Smooth muscle cell (in vitro differentiated cells): ENCODE results near the gene CIAO3. TPM values are rescaled to one million over a fixed set of nuclear protein-coding genes. Genes with fewer than 3 reads are reported as not detected.
"Not testable (repeated sequence)": the region's sequence is repeated elsewhere in the genome, so short reads cannot be mapped to it uniquely, and the experiment has no call there.

Experiments used
- DNase-seq: peaks from one replicate; lab custom pipeline; 2025; ENCODE audit not compliant: unreplicated experiment; lab: John Stamatoyannopoulos, UW
- H2AFZ ChIP-seq: fragments of 200-600 bp; sonication (generic); 2 replicates; pipeline ENCODE4 v1.6.0; 2016; ENCODE audit warnings: antibody characterized with exemption, low read depth, mild to moderate bottlenecking
- H3F3A ChIP-seq: fragments of 200-600 bp; sonication (generic); 2 replicates; pipeline ENCODE4 v1.6.0; 2017; ENCODE audit warnings: antibody characterized with exemption, low read depth
- H3K27ac ChIP-seq: fragments of 200-600 bp; sonication (generic); 2 replicates; pipeline ENCODE4 v1.5.1; 2016; ENCODE audit warnings: low read depth, mild to moderate bottlenecking
- H3K27me3 ChIP-seq: fragments of 200-600 bp; sonication (generic); 2 replicates; pipeline ENCODE4 v1.6.1; 2016; ENCODE audit warnings: low read depth, mild to moderate bottlenecking
- H3K36me3 ChIP-seq: fragments of 200-600 bp; sonication (generic); 2 replicates; pipeline ENCODE4 v1.5.1; 2016; ENCODE audit warnings: low read depth
- H3K4me1 ChIP-seq: fragments of 200-600 bp; sonication (generic); 2 replicates; pipeline ENCODE4 v1.5.1; 2016; ENCODE audit warnings: low read depth
- H3K4me2 ChIP-seq: fragments of 200-600 bp; sonication (generic); 2 replicates; pipeline ENCODE4 v1.6.0; 2016; ENCODE audit warnings: mild to moderate bottlenecking
- H3K4me3 ChIP-seq: fragments of 200-600 bp; sonication (generic); 2 replicates; pipeline ENCODE4 v1.5.1; 2016; ENCODE audit warnings: mild to moderate bottlenecking
- H3K79me2 ChIP-seq: fragments of 200-600 bp; sonication (generic); 2 replicates; pipeline ENCODE4 v1.6.0; 2016; ENCODE audit warnings: low read depth, mild to moderate bottlenecking
- H3K9ac ChIP-seq: fragments of 200-600 bp; sonication (generic); 2 replicates; pipeline ENCODE4 v1.6.0; 2016; ENCODE audit warnings: low read depth
- H3K9me3 ChIP-seq: fragments of 200-600 bp; sonication (generic); replicated peaks from 2 replicates; pipeline ENCODE4 v1.5.1; 2016; ENCODE audit warnings: low read depth
- H4K20me1 ChIP-seq: fragments of 200-600 bp; sonication (generic); 2 replicates; pipeline ENCODE4 v1.6.0; 2016; ENCODE audit warnings: low read depth
- CTCF ChIP-seq: fragments of 200-600 bp; sonication (generic); IDR thresholded peaks from 2 replicates; pipeline ENCODE4 v1.5.1; 2017; ENCODE audit warnings: borderline replicate concordance, mild to moderate bottlenecking, antibody characterized with exemption; ENCODE audit not compliant: insufficient read depth, poor library complexity, severe bottlenecking
- WGBS: methylation state at CpG from one replicate; pipeline ENCODE4 v1.1.7; 2016; ENCODE audit warnings: low lambda C conversion rate; 5-methylcytosine and 5-hydroxymethylcytosine counted together
- polyA plus RNA-seq: library from polyadenylated mRNA; unstranded; fragments of >200 nt; fragmentation: Nextera tagmentation; extraction: Ambion mirVana; gene quantifications from 2 replicates; pipeline ENCODE4 v1.2.1, GENCODE V29; 2016
- total RNA-seq: library from RNA; depleted of rRNA; stranded (reverse); fragments of >200 nt; gene quantifications from 2 replicates; pipeline ENCODE4 v1.2.3, GENCODE V29; 2014

The CIAO3 gene
- total and polyA plus RNA-seq, 2 experiments from 2014 or later = 19.7 to 39.6 TPM

GRCh38 chr16:692356-693108 is 48.3 kb downstream of the CIAO3 start:
- no peaks in the 10 kb centered on the region for H4K20me1 ChIP-seq
- TF ChIP-seq CTCF = no peak
- H3K4me3 ChIP-seq = no peak overlapping the region
- H3K9ac ChIP-seq = no peak overlapping the region
- H3K4me1 ChIP-seq = peaks cover 12% of the 10 kb centered on the region
- DNase-seq = no peak
- no peak overlapping the region for H3K27ac ChIP-seq
- H3K36me3 ChIP-seq = no peaks in the 10 kb centered on the region
- 77% methylated on average over 10 of the region's 10 CpGs for WGBS
- H3K79me2 ChIP-seq = peaks cover 10% of the 10 kb centered on the region
- H3F3A ChIP-seq = no peaks in the 10 kb centered on the region
- no peak overlapping the region for H2AFZ ChIP-seq
- H3K27me3 ChIP-seq = peaks cover 58% of the 10 kb centered on the region
- no peak overlapping the region for H3K4me2 ChIP-seq
- H3K9me3 ChIP-seq = no peaks in the 10 kb centered on the region

DNA sequence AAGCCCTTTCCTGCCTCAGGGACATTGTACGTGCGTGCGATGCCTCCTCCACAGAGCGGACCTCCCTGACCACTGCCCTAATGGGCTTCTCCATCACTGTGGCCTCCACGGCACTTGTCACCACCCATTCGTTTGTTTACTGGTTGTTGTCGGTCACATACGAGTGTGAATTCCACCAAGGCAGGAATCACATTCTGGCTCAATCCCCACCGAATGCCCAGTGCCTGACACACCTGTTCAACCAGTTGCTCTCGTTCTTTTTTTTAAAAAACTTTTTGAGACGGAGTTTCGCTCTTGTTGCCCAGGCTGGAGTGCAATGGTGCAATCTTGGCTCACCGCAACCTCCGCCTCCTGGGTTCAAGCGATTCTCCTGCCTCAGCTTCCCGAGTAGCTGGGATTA is 49.6 kb downstream of the CIAO3 start:
- peaks cover 50% of the 10 kb centered on the region for H3K27me3 ChIP-seq
- H3F3A ChIP-seq, H3K9ac ChIP-seq, H3K27ac ChIP-seq, H3K9me3 ChIP-seq, H3K4me3 ChIP-seq, DNase-seq, H2AFZ ChIP-seq, H3K4me2 ChIP-seq, H3K36me3 ChIP-seq, H4K20me1 ChIP-seq: not testable (repeated sequence)
- WGBS = 92% methylated on average over 16 of the region's 16 CpGs
- peaks cover 10% of the 10 kb centered on the region for H3K79me2 ChIP-seq
- peaks cover 12% of the 10 kb centered on the region for H3K4me1 ChIP-seq

GRCh38 chr16:689175-689897 is 51.5 kb downstream of the CIAO3 start:
- H3K27me3 ChIP-seq = peaks cover 33% of the 10 kb centered on the region
- no peaks in the 10 kb centered on the region for H3K9me3 ChIP-seq
- H2AFZ ChIP-seq = no peak overlapping the region
- H3K9ac ChIP-seq = peak overlapping the region; percentile 92
- no peaks in the 10 kb centered on the region for H4K20me1 ChIP-seq
- peaks cover 10% of the 10 kb centered on the region for H3K79me2 ChIP-seq
- H3K4me1 ChIP-seq = peaks cover 6% of the 10 kb centered on the region
- WGBS = 90% methylated on average over 26 of the region's 26 CpGs
- peak overlapping the region; percentile 100 for H3K4me2 ChIP-seq
- TF ChIP-seq CTCF = no peak
- H3F3A ChIP-seq = no peaks in the 10 kb centered on the region
- peak overlapping the region; percentile 99 for H3K4me3 ChIP-seq
- no peaks in the 10 kb centered on the region for H3K36me3 ChIP-seq
- no peak for DNase-seq
- peak overlapping the region; percentile 67 for H3K27ac ChIP-seq

DNA sequence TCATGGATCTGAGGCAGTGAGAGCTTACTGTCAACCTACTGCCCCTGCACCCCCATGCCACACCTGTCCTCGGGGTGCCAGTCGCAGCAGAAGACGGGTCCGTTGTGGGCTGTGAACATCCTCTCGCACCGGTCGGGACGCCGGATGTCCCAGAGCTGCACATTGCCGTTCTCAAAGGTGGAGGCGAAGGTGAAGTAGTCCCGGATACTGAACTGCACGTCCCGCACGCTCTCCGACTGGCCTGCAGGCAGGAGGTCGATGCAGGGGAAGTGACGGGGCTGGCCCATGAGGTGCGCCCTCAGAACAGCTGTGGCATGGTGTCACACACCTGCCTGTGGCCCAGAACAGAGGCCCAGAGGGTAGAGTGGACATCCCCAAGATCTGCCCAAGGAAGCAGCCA is 53.3 kb downstream of the CIAO3 start:
- peaks cover 15% of the 10 kb centered on the region for H3K4me1 ChIP-seq
- H3K4me3 ChIP-seq = no peak overlapping the region
- H3K27me3 ChIP-seq = peaks cover 15% of the 10 kb centered on the region
- TF ChIP-seq CTCF = no peak
- H3K27ac ChIP-seq = no peak overlapping the region
- no peaks in the 10 kb centered on the region for H3K9me3 ChIP-seq
- no peak overlapping the region for H2AFZ ChIP-seq
- H3K9ac ChIP-seq = no peak overlapping the region
- WGBS = 93% methylated on average over 18 of the region's 19 CpGs
- no peaks in the 10 kb centered on the region for H3F3A ChIP-seq
- peaks cover 11% of the 10 kb centered on the region for H4K20me1 ChIP-seq
- no peak overlapping the region for H3K4me2 ChIP-seq
- H3K79me2 ChIP-seq = peaks cover 23% of the 10 kb centered on the region
- DNase-seq = no peak
- H3K36me3 ChIP-seq = no peaks in the 10 kb centered on the region
